Left forelimb (tissue), 1 donor: Measurements from ENCODE around the gene HHAT.

Experiments used
- DNase-seq: peaks from one replicate; pipeline ENCODE4 v3.0.0-alpha.2; 2018; ENCODE audit warnings: low spot score

HHAT gene

DNA sequence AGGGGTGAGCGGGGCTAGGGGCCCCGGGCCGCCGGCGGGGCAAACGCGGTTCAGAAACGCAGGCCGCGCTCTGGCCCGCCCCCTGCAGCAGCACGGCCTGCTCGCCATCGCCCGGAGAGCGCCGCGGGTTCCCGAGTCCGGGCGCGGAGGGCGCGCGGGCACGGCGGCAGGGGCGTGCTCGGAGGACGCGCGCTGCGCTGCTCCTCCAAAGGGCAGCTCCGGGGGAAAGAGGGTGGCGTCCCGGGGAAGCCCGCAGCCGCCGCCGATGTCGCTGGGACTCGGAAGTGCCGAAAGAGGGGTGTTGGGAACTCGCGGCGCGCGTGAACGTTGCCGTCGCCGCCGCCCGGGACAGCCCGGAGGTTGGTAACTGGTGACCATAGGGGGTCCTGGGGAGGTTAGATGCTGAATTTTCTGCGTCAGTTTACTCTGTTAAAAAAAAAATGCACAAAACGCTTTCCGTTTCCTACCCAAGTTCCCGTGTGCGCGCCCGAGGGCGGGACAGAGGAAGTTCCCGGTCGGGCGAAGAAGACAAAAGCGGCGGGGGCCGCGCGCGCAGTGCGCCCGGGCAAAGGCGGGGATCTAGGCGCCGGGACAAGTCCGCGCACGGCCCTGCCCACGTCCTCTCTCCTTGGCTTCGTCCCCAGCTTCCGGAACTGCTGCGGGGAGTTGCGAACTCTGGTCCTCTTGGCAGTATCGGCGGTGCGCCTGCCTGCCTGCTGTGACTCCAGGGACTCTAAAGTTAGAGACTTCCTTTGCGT, at the start of gene HHAT:
Gene HHAT, plus strand, starts transcription at position 157 of the 758 bp plus-strand sequence. CDS start 20,074 bp downstream, outside the sequence.
- DNase-seq = peak; percentile 86

DNA sequence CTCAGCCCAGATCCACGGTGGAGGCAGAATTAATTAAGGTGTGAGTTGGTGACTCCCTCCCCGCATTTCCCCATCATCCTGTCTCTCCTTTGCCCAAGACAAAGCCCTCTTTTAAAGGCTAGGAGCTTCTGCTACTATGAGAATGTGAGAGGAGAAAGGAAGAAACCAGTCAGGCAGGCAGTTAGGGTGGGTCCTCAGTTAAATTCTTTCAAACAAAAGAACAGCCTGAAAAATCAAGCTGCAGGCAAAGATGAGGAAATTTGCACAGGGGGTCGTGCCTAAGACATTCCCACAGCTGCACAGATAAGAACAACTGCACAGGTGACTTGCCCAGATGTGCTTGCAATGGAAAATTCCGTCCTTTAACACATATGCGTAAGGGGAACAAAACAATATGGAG, 48.5 kb upstream of the HHAT start:
- DNase-seq = no peak

DNA sequence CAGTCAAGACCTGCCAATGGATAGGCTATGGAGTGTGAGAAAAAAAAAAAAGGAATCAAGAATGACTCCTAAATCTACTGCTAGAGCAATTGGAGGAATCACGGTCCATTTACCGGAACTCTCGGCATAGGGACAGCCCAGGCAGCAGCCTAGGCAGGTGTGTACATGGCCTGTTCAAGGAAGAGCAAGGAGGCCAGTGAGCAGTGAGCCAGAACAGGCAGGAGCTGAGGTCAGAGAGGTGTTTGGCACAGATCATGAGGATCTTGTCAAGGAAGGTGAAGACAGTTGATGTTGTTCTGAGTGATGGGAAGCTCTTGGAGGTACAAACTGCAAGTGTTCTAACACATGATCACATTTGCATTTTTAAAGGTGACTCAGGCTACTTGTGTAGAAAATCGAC, 40.6 kb upstream of the HHAT start:
- DNase-seq = no peak

DNA sequence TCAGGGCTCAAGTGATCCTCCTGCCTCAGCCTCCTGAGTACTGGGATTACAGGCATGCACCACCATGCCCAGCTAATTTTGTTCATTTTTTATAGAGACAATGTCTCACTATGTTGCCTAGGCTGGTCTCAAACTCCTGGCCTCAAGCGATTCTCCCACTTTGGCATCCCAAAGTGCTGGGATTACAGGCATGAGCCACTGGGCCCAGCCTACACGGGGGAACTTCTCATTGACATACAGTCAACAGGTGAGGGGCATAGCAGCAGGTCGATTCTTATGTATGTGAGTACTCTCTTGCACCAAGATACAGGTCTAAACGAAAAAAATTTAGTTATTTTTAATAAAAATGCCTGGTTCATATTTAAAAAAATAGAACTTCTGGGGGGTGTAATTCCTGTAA, 39.5 kb upstream of the HHAT start:
- DNase-seq = no peak

DNA sequence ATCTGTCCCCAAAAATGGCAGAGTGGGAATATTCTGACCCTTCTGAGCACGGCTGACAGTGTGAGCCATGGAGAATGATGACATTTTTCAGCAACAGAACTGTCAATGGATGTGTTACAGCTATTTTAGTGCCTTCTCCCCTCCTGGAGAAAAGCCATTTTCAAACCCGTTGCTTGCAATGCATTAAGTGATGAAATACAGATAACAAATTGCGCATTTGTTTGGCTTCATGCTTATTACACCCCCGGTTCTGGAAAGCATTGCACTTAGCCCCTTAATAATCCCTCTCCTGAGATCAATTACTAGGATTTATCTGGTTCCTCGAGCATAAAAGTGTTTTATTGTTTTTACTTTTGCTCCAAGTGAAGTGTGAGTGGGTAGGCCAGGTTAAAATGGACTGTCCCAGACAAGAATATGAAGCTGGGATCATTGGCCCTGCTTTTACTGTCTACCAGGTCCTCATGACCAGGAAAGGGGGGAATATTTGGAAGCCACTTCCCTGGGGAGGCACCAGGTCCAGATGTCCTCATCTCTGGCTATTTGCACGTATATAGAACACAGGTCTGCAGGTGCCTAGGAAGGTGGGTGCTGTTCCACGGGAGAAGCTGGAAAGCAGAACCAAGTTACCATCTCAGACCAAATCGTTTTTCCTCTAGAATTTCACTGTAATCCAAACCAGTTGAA, 37.5 kb upstream of the HHAT start:
- no peak for DNase-seq

DNA sequence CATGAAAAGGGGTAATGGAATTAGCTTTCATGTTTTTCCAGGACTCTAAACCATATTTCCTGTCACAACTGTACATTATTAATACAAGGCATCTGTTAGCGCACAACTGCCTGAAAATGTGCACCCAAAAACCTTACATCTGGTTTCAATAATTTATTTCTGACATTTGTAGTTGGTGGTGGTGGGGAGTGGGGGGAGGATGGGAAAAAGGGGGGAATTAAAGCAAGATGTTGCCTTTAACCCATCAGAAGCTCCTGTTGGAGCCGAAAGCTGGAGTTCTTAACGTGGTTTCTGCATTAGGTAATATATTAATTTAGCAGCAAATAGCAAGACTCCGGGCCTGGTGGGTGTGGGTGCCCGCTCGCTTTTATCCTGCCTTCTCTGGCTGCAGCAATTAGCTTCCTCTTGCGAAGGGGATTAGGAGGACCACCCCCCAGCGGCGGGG, 36.9 kb upstream of the HHAT start:
- no peak for DNase-seq

DNA sequence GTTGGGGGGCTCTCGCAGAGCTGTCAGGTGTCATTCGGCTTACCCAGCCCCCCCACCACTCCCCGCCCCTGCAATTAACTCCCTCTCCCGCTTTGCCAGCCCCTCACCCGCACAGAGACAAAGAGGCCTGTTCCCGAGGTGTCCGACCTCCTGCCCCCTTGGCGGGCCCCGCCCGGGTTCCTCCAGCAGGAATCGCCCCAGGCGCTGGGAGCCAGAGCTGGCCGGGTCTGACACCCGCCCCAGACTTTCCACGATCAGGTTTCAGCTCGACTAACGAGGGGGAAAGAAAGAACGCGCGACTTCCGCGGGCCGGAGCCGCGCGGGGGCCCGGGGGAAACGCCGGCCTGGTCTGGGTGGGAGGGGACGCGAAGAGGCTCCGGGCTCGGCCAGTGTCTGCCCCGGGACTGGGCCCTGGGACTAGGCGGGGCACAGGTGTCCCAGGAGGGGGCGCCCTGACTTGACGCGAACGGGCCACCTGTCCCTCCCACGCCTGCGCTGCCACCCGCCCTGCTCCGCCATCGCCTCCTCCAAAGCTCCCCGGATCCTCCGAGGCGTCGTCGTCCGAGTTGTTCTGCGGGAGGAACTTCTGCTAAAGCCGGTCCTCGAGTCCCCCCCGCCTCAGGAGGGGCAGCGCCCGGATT, 36.4 kb upstream of the HHAT start:
- peak; percentile 86 for DNase-seq

DNA sequence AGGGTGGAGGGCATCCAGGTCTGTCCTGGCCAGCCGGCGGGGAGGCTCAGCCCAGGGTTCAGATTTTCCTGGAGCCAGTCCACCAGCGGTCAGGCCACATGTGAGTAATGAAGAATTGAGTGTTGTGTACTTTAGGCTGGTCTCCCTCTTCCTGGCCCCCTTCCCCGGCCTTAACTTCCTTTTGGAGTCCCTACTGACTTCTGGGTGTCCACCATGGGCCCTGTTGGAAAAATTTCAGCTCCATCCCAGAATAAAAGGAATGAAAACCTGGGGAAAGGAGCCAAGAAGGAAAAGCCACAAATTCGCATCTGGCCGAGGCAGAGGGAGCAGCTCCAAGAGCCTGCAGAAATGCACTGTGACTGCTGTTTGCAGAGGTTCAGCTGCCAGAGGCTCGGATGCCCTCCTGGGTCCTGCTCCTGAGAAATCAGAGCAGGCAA, 35.5 kb upstream of the HHAT start:
- DNase-seq = peak; percentile 87

DNA sequence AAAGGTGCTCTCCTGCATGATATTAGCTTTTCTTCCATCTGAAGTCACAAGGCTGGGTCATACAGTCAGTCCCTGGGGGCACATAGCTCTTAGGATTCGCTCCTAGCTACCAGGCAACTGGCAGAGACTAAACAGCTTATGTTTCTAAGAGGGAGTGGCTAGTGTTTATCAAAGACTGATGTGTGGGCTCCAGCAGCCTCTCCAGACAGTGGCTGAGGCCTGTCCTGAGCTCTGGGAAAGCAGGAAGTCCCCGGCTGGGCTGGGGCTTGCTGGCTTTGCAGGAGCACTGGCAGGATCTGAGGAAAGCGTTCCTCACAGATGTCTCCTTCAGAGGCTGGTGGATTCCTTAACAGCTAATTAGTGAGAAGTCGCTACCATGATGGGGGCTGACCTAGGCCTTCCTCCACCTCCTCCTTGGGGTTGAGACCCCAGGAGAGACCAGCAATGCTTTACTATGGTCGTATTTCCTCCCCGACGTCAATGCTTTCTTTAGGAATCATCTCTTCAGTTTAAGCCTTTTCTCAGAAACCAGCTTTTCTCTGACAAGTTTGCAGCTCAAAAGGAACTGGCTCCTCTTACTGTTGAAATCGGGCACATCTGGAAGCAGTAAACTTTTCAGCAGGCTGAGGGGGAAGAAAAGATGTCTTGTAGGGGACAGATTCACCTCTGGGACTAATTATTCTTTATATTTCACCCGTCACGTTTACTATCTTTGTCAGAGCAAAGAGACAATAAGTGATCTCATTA, 33.5 kb upstream of the HHAT start:
- DNase-seq = peak; percentile 79

DNA sequence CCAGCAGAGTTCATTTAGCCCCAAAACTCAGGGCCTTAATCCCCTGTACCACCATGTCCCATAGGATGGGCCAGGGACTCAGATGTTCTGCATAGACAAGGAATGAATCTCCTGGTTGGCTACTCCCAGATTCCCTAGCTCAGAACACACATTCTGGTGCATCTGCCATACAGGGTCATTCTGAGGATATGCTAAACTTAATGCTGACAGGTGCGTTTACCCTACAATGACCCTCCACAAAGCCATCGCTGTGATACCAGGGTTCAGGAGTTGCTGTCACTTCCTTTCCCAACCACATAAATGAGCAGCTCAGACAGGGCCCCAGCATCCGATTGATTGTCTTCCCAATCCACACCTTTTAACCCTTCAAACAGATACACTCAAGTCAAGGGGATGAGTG, 32.0 kb upstream of the HHAT start:
- no peak for DNase-seq

DNA sequence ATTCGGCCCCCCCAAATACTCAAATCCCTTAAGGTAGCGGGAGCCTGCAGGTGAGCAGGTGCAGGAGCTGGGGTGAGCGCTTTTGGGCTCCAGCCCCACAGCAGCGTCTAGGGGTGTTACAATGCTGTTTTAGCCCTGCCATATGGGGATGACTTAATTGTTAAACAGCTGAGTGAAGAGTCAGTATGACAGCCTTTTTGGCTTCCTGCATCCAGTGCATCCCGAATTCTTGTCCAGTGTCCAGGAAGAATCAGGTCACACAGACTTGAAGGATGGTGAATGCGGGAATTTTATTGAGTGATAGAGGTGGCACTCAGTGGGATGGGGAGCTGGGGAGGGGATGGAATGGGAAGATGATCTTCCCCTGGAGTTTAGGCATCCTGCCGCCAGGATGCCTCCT, 30.4 kb upstream of the HHAT start:
- no peak for DNase-seq

DNA sequence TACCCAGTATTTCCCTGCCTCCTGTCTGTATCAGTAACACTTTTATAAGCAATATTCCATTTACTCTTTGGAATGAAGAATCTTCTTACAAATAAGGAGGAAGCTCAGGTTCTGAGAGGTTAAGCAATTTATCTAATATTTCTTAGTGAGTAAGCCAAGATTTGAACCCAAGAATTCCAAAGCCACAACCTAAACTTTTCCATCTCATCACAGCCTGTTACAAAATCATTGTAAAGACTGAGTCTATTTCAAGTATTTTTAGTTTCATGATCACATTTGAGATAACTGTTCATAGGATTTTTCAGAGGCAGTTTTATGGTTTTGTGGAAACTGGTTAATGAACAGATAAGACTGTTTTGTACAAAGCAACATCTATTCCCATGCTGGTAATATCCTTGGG, 29.8 kb upstream of the HHAT start:
- DNase-seq = no peak

DNA sequence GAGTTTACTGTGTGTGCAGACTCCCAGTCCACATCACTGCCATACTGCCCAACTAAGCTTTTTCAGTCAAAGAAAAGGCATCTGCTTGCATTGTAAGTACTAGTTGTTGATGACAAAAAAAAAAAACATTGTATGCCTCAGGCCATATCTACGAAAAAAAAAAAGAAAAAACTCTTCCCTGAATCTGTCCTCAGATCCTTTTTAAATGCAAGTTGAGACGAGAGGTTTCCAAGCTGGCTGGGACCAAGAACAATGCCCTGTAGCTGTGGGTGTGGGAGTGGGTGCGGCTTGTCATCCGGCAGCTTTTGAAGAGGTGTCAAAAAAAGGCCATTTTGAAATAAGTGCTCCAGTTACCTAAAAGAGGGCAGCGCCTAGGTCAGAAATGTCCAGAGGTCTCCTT, 29.2 kb upstream of the HHAT start:
- DNase-seq = no peak

DNA sequence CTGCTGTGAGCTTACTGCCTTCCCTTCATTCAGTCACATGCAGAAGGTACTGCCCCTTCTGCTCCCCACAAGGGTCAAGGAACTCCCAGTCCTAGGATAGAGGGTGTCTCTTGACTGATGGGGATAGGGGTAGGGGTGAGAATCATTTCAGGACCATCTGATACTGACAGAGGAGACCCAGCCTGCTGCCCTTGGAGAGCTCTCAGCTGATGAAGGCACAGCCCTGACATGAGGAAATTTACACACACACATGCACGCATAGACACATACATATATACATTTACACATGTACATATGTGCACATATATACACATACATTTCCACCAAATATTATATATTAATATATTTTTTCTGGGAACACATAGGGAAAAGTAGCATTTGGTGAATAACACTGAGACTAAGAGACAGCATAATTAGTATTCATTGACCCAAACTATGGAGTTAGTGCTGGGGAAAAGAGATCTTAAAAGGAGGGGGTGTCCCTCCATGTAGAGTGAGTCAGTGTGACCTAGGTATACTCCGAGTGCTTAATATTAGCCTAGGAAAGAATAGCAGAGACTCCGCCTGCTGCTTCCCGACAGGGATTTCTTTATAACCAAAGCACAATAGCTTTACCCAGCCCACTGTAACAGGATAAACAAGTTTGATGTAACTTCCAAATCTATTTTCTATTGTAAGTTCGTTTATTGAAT, 27.6 kb upstream of the HHAT start:
- DNase-seq = no peak

DNA sequence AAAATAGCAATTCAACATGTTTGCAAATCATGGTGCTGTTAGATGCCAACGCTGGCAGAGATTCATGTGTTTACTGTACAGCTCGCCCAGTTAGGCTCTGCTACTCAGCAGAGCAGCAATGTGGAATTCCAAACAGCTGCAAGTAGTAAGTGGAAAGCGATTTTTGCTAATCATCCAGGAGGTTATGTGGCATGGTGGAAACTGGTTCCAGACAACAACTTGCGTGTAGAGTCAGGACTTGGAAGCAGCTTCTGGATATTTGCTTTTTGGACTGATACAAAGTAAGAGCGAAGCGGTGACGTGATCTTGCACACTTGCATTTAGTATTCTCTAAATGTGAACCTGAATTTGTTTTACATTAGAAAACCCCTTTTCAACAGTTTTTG, 27.1 kb upstream of the HHAT start:
- DNase-seq = no peak

DNA sequence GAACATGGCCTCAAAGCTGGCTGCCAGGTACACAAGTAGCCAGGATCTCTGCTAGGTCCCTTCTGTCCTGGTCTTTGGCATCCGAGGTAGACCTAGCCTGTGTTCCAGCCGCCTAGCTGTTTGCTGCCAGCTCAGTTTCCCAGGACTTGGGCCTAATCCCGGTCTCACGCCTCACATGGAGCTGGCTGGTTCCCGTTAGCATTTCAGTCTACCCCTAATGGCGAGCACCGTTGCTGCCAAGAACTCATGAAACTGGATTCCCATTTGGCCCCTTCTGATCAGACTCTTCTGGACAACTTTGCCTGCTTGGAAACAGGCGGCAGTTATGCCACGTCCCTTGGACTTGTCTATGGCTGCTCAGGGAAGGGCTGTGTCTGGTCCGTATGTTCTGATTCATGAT, 26.2 kb upstream of the HHAT start:
- no peak for DNase-seq

DNA sequence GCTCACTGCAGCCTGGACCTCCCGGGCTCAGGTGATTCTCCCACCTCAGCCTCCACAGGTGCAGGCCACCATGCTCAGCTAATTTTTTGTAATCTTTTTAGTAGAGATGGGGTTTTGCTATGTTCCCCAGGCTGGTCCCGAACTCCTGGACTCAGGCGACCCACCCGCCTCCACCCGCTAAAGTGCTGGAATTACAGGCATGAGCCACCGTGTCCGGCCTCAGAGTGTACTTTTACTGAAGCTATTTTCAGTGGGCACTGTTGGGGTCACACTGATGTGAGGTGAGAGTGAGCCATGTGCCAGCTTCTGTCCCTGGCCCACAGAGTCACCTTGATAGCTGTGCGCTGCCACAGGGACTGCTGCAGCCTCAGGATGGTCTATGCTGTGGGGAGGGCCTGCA, 25.3 kb upstream of the HHAT start:
- DNase-seq = no peak

DNA sequence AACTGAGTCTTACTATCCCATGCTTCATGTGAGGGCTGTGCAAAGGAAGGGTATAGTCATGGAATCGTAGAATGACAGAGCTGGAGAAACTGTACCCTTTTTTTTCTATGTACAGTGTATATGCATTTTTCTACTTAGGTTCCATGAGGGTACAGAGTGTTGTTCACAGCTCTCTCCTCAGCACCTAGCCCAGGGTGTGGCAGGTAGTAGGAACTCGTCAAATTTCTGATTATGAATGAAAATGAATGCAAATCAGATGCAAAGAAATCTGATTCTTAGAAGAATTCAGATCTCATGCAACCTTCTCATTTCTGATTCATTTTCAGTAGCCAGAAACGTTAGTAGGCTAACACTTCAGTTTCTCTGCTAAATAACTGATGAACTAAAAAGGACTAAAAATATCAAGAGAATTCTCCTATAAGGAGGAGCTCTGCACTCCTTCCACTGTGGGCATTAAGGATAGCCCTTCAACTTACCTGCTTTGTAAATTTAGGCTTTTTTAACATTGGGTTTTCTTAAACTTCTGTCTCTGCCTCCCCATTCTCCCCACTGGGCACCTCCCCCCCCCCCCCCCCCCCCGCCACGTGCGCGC, 18.0 kb upstream of the HHAT start:
- DNase-seq = no peak

DNA sequence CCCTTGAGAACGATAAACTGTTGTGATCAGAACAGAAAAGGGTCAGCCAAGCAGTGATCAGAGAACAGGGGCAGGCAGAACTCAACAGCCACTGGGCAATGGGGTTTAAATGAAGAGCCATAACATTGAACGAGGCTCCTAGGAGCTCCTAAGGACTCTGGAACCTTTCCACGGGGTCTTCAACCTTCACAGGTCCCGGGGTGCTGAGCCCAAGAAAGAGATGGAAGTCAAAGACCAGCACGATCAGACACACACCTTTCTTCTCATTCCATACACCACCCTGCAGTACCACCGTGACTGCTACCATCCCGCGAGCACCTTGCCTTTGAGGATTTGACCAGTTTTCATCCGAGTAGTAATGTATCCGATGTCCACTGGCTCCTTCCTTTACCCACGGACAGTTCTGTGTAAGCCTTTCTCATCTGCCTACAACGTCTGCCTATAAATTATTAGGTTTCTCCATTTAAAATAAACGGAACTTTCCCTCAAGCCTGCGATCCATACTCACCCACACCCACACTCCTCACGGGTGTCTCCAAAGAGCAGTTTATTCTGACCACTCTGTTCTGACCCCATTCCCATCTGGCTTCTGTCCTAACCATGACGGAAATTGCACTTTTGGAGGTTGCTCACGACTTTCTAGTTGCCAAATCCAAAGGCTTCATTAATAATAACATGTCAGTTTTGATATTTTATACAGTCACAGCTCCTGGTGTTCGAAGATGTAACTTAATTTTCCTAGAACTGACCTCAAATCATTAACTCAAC, 16.8 kb upstream of the HHAT start:
- no peak for DNase-seq

DNA sequence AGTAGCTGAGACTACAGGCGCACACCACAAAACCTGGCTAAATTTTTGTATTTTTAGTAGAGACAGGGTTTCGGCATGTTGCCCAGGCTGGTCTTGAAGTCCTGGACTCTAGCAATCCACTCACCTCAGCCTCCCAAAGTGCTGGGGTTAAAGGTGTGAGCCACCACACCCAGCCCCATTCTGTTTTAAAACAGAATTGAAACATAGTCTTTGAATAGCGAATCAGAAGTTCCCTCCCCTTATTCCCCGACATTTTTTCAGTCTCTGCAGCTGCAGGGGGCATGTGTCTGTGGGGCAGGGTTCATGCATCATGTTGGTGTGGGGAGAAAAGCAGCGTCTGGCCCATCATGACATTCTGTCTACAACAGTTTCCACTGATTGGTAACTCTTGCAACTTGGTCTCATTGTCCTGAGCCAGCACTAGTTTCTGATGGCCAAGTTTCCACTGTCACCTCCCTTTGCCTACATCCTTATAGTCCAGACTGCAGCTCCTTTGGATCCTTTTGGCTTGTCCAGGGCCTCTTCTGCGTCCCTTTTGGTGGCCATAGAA, 15.6 kb upstream of the HHAT start:
- no peak for DNase-seq
